Activated T-cell treated with anti-CD3 and anti-CD28 coated beads for 1 hour (primary cell): Measurements from ENCODE around the gene ZNF438.
"Not testable (repeated sequence)": the region's sequence is repeated elsewhere in the genome, so short reads cannot be mapped to it uniquely, and the experiment has no call there.

Experiments
- DNase-seq: peaks from one replicate; pipeline ENCODE4 v3.0.0-alpha.2; 2020; ENCODE audit warnings: low read depth

ZNF438 gene

DNA sequence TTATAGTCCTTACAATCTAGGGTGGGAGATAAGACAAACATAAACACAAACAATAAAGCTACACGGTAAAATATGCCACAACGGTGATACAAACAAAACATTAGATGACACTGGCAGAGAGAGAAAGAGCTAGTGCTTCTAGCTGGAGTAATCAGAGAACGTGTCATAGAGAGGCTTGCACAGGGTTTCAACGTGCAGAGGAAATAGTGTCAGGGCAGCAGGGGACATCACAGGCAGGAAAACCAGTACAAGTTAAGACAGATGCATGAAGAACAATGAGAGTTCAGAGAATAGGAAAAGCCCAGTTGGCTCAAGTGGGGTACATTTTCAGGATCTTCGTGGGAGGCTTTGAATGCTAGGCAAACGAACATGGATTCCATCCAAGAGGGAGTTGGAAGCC lies 91.4 kb downstream of the ZNF438 start:
- no peak for DNase-seq

DNA sequence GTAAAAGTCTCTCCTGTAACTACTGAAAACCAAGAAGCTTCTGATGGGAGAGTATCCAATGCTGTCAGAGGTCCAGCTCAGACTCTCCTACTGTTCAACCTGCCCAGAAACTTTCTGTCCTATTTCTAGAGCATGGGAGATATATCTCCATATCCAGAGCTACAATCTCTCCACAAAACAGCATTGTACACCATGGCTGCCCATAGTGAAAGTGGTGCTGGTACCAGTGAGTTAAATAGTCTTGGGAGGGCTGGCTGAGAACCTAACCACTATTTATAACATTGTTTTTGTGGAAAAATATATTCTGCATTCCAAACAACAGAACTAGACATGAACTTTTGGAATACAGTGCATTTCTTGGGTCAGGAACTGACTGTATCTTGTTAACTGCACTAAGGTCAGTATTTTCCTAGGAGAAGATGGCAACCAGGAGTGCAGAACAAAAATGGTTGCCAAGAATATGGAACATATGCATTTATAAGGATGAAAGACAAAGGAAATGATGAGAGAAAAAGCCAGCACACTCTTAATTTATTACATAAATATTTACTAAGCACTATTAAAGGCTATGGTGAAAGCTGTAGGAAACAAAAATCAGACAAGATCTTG lies 91.9 kb downstream of the ZNF438 start:
- no peak for DNase-seq

DNA sequence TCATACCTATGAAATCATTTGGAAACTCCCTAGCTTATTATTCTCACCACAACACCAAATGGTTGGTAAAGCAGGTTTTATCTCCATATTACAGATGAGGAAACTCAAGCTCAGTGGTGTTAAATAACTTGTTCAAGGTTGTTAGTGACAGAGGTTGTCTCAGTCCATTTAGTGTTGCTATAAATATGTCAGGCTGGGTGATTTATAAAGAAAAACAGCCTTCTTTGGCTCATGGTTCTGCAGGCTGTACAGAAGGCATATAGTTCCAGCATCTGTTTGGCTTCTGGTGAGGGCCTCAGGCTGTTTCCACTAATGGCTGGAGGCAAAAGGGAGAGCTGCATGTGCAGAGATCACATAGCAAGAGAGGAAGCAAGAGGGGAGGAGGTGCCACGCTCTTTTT lies 96.6 kb downstream of the ZNF438 start:
- no peak for DNase-seq

DNA sequence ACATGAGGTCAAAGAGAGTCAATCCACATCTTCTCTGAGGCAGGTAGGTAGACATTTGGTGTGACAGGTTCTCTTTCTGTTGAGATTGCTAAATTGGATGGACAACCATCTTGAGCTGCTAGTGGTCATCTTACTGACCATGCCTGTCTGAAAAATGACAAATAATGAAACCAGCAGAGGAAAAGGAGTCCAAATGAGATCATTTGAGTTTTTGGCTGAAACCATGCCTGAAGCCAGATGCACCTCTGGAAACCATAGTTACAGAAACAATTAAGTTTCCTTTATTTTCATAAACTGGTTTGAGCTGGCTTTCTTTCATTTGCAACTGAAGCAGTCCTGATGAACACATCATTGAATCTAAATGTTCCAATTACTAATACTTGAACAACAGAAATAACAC lies 100.6 kb downstream of the ZNF438 start:
- DNase-seq = no peak

DNA sequence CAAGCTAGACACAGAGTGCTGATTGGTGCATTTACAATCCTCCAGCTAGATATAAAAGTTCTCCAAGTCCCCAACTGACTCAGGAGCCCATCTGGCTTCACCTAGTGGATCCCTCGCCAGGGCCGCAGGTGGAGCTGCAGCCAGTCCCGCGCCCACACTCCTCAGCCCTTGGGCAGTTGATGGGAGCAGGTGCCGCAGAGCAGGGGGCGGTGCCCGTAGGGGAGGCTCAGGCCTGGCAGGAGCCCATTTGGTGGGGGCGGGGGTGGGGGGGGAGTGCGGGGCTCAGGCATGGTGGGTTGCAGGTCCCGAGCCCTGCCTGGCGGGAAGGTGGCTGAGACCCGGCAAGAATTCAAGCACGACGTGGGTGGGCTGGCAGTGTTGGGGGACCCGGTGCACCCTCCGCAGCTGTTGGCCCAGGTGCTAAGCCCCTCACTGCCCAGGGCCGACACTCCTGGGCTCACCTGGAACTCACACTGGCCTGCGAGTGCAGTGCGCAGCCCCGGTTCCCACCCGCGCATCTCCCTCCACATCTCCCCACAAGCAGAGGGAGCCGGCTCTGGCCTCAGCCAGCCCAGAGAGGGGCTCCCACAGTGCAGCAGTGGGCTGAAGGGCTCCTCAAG lies 101.7 kb downstream of the ZNF438 start:
- no peak for DNase-seq

DNA sequence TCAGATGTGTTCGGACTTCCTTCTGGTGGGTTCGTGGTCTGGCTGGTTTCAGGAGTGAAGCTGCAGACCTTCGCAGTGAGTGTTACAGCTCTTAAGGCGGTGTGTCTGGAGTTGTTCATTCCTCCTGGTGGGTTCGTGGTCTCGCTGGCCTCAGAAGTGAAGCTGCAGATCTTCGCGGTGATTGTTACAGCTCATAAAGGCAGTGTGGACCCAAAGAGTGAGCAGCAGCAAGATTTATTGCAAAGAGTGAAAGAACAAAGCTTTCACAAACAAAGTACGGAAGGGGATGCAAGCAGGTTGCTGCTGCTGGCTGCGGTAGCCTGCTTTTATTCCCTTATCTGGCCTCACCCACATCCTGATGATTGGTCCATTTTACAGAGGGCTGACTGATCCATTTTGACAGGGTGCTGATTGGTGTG lies 102.3 kb downstream of the ZNF438 start:
- not testable (repeated sequence) for DNase-seq

DNA sequence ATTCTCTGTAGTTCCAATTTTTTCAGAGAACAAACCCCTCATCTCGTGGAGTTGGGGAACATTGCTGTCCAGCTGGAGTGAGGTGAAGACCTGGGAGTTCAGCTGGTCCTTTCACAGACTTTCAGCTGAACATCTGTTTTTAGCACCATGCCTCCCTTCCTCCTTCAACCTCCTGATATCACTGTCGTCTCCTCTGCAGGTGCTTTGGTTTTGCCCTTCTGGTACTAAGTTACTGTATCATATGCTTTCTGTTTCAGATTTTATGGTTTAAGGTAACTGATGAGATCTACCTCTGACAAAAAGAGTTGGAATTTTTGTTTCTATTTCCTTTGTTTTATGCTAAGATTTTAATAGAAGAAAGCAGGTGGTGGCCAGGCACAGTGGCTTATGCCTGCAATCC lies 102.9 kb downstream of the ZNF438 start:
- no peak for DNase-seq

DNA sequence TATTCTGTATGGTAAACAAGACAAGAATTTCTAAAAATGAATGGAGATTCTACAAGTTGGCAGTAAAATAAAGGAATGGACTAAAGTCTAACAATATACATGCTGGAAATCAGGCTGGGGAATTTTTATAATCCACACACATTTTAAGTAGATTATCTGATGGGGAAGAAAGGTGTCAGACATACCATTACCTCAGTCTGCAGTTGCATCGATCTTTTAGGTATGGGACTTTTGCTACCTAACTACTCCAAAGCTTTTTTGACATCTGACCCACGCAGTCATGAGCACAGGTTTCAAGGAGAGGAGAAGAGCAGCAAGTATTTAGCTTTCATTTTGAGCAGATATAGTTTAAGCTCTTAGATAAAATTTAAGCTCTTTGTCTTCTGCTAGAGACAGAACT lies 113.0 kb downstream of the ZNF438 start:
- no peak for DNase-seq

DNA sequence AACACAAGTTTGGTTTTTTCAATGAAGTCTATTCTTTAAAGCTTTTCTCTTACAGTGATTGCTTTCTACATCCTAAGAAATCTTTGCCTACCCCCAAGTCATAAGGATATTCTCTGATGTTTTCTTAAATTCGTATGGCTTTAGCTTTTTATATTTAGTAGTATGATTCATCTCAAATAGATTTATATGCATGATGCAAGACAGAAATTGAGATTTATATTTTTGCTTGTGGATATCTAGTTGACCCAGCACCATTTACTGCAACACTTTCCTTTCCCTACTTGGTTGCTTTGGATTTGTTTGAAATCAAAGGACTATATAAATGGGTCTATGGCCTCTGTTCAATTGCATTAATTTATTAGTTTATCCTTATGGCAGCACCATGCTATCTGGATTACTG lies 113.9 kb downstream of the ZNF438 start:
- DNase-seq = no peak

DNA sequence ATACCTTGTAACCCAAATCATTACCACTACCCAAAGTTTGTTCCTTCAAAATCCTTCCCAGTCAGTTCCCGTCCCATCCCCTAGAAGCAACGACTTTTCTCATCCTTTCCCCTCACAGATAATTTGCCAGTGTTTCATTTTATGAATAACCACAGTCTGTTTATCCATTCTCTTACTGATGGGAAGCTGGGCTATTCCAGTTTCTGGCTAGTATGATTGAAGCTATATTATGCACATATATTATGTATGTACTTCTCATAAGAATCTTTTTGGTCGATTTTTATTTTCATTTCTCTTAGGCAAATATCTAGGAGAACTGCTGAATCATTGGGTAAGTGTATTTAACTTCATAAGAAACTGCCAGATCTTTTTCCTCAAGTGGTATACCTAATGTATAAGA lies 114.6 kb downstream of the ZNF438 start:
- DNase-seq = no peak

DNA sequence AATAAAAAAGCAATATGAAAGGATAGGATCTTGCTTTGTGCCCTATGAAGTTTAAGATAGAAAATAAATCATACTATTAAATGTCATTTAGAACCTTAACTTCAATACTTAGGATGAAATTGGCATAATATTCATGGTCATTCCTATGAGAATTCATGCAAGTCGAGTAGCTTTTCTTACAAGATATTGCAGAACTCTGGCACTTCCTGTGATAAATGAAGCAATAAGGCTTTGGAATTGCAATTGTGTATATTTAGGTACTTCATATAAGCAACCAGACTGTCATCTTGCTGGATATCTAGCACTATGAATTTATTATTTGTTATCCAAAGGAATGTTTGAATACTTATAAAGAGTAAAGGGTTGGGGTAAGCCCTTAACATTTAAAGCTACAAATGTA lies 116.5 kb downstream of the ZNF438 start:
- DNase-seq = no peak

DNA sequence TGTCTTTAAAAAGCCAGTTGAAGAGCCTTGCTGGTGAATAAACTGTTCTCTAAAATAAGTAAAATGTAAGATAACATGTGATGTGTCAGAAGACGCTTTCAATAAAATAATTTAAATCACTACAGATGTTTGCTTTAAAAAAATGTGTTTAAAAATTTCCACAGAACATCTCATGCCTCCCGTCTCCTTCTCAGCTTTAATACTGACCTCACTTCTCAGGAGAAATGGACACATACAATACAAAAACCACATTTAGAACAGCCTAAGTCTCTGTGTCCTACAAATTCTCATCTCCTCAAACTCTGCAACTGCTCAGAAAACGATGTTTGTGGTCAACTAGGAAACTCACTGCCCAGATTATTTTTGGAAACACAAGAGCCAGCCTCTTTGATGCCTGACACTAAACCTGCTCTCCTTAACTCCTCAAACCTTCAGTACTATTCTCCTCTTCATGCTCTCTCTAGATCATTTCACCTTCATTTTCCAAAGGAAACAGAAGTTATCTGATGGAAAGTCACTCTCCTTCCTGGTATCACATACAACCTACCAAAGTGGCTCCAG lies 120.3 kb downstream of the ZNF438 start:
- no peak for DNase-seq

DNA sequence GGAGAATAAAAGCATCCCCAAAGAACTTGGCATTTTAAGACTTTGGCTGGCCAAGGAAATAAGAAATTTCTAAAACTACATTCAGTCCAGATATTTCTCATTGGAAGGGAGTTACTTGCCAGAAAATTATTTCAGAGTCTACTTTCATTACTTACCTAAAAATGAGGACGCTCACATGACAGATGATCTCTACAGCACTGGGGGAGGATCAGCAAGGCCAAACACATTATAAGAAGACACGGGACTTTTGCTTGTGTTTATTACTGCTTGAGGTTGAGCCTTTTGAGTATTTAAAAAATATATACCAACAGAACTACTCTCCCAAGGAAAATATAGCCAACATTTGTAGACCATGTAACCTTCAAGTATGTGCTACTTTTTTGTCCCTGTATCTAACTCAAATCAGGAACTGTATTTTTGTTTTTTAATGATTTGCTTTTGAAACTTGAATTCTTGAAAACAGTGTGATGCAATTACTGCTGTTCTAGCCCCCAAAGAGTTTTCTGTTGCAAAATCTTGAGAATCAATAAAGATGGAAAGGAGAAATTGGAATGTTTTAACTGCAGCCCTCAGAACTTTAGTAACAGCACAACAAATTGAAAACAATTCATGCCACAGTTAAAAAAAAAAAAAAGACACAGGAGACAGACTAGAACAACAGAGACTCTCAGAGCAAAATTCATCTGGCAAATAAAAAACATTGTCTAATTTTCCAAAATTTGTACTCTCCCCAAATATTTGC lies 128.1 kb downstream of the ZNF438 start:
- no peak for DNase-seq

DNA sequence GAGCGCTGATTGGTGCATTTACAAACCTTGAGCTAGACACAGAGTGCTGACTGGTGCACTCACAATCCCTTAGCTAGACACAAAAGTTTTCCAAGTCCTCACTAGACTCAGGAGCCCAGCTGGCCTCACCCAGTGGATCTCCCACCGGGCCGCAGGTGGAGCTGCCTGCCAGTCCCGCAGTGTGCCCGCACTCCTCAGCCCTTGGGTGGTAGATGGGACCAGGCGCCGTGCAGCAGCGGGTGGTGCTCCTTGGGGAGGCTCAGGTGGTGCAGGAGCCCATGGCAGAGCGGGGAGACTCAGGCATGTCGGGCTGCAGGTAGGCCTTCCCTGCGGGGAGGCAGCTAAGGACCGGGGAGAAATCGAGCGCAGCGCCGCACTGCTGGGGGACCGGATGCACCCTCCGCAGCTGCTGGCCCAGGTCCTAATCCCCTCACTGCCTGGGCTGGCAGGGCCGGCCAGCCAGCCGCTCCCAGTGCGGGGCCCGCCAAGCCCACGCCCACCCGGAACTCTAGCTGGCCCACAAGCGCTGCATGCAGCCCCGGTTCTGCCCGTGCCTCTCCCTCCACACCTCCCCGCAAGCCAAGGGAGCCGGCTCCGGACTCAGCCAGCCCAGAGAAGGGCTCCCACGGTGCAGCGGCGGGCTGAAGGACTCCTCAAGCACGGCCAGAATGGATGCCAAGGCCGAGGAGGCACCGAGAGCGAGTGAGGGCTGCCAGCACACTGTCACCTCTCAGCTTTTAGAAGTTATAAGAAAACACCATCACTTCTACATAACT lies 128.9 kb downstream of the ZNF438 start:
- no peak for DNase-seq

DNA sequence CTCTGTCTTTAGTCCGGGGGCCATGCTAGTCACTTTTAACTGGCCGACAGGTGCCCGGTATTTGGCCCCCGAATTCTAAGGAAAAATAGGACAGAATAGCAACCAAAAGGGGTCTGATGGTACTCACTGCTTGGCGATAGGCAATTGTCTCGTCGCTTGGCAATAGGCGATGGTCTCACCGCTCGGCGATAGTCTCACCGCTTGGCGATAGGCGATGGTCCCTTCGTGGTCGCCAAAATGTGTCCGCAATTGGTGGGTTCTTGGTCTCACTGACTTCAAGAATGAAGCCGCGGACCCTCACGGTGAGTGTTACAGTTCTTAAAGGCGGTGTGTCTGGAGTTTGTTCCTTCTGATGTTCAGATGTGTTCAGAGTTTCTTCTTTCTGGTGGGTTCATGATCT lies 130.2 kb downstream of the ZNF438 start:
- not testable (repeated sequence) for DNase-seq

DNA sequence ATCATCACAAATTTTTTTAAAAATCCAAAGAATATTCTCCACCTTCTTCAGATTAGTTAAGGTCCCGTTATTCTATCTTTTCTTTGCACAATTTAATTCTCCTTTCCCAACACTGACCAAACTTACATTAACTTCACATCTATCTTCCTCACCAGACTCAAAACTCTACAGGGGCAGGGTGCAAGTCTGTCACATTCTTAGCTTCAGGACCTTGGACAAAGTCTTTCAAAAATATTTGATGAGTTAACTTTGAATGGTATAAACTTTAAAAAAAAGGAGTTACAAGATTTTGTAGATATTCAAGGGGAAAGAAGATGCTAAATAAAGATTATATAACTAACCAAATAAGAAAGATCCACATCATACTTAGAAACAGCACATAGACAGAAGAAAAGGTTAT lies 132.7 kb downstream of the ZNF438 start:
- DNase-seq = no peak

DNA sequence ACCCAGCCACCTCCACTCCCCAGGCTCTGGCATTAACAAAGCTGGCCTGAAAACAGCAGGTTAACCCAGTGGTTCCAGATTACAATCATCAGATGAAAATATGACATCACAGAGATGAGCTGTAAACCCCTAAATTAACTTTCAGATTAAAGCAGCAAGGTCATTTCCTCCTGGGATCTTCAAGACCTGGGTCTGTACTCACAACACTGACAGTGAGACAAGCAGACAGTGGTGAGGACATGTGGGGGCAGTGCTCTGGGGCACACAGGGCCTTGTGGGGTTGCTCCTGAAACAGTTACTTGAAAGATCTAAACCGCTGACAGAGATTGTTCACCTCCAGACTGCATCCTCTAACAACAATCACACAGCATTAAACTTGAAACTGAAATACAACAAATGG lies 134.1 kb downstream of the ZNF438 start:
- DNase-seq = no peak

DNA sequence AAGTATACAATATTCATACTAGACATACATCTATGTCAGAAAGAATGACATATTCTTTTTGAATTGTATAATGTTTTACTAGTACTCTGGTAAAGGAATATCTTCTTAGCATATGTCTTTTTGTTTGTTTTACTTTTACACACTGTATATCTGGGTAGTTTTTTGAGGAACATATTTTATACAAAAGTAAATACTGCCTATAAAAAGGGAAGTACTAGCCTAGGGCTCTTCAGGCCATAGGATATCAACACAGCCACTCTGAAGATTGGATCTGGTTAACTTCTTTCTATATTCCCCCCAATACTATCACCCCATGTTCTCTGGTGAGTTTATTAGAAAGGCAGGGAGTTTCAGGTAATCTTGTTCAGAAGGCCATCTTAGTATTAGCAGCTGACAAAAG lies 134.6 kb downstream of the ZNF438 start:
- DNase-seq = no peak

DNA sequence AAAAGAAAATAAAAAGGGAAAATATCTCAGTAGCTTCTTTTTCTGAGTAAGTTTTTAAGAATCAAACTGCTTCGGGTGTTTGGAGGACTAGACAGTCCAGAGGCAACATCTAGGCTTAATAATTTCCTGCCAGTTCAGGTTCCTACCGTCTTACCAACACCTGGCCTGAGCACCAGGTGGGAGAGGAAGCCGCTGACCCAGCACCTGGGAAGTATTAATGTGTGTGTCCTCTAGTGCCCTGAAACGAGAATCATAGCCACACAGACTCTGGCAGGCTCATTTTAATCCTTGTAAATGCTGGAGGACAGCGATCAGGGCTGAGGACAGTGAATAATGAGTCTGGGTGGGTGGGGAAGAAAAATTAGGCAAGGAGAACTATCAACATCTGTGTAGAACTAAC lies 137.4 kb downstream of the ZNF438 start:
- DNase-seq = no peak

DNA sequence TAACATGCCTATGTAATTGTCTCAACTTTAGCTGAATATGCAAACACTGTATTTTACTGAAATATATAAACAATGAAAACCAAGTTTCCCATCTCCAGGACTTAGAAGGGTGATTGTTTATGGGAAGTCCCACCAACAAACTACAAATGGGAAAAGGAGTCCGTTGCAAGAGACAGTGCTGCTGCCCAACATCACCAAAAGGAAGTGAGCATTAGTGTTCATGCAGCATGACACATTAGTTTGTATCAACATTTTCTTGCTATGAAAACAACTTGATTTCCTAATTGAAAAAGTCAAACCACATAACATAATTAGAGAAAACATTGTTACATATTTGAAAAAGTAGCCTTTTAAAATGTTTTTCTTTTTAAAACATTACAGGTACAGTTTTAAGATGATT lies 138.5 kb downstream of the ZNF438 start:
- DNase-seq = no peak

DNA sequence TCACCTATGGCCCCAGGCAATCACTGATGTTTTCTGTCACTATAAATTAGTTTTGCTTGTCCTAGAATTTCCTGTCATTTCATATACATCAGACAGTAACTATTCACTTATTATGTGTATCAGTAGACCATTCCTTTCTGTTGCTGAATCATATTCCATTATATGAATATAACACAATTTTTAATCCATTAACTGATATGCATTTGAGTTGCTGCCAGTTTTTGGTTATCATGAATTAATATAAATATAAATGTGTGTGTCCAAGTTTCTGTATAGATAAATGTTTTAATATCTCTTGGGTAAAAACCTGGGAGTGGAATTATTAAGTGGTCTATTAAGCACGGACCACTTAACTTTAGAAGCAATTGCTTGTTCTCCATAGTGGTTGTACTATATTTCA lies 143.8 kb downstream of the ZNF438 start:
- DNase-seq = no peak

DNA sequence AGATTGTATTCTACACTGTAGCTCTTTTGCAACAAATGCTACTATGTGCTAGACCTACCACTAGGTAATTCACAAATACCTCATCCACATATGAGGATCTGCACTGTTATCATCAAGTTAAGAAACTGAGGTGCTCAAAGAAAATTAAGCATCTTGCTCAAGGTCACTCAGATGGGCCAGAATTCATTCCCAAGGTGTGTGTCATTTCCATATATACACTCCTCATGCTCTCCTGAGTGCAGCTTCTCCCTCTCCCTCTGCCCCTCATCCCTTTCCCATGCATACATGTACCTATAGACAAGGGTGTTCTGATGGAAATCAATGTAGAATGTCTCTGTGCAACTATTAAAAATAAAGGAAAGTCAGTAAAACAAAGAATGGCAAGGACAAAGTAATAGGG lies 146.2 kb downstream of the ZNF438 start:
- DNase-seq = no peak

DNA sequence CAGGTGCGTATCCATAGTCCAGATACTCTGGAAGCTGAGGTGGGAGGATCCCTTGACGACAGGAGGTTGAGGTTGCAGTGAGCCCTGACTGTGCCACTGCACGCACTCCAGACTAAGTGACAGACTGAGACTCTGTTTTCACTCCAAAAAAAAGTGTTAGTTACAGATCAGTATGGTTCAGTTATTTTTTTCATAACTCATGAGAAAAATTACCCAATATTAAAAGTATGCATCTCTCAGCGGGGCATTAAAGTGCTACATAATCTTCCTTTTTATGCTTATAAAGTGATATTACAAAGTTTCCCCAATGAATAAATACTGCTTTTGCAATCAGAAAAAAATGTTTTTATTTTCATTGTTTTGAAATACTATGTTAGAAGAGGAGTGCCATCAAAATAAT lies 147.9 kb downstream of the ZNF438 start:
- DNase-seq = no peak
